CD4-positive, CD25-positive, alpha-beta regulatory T cell (primary cell): ENCODE measurements around the gene TBX15. TPM values are rescaled to one million over a fixed set of nuclear protein-coding genes. Genes with fewer than 3 reads are reported as not detected.
A peak's percentile ranks its signal among the peaks of the same experiment; 100 is the strongest.

Experiments
- ATAC-seq, 2 donors: fragments of 150-1000 bp; cut with Tn5 transposase; one replicate each; pipeline ENCODE4 v1.10.0; 2021; ENCODE audit warnings: low read depth in 2 of 2, moderate number of reproducible peaks in 2 of 2, moderate library complexity in 1 of 2
- DNase-seq, 3 donors: peaks; one replicate each; pipeline versions ENCODE4 v3.0.0 to v3.0.0-alpha.2; 2012 to 2022; ENCODE audit warnings: mixed read lengths in 1 of 3
- H3K27ac ChIP-seq: one replicate; pipeline ENCODE4 v1.7.0; 2013; ENCODE audit warnings: mild to moderate bottlenecking, low read length; ENCODE audit not compliant: insufficient read depth, poor library complexity, severe bottlenecking
- H3K27me3 ChIP-seq: one replicate; pipeline ENCODE4 v1.7.0; 2013; ENCODE audit warnings: low read length; ENCODE audit not compliant: control insufficient read depth, insufficient read depth
- H3K36me3 ChIP-seq: one replicate; pipeline ENCODE4 v1.7.0; 2013; ENCODE audit warnings: mild to moderate bottlenecking, low read length, moderate library complexity; ENCODE audit not compliant: control insufficient read depth, insufficient read depth
- H3K4me1 ChIP-seq: 2 replicates; pipeline ENCODE4 v1.7.0; 2013; ENCODE audit warnings: mild to moderate bottlenecking, low read length; ENCODE audit not compliant: insufficient read depth, control insufficient read depth, poor library complexity, severe bottlenecking
- H3K4me3 ChIP-seq: one replicate; pipeline ENCODE4 v1.7.0; 2013; ENCODE audit warnings: low read depth, mild to moderate bottlenecking, low read length, moderate library complexity
- H3K9me3 ChIP-seq, 2 experiments: 1 replicate in 1 of 2; 2 replicates in 1 of 2; pipeline ENCODE4 v1.7.0; 2013; ENCODE audit warnings: low read length in 2 of 2, mild to moderate bottlenecking in 1 of 2, moderate library complexity in 1 of 2; ENCODE audit not compliant: control insufficient read depth in 2 of 2
- H3K27ac Mint-ChIP-seq, 3 donors: one replicate each; pipeline ENCODE4 v1.8.0; 2020 to 2022; ENCODE audit warnings: mild to moderate bottlenecking in 3 of 3, mixed read lengths in 3 of 3, moderate library complexity in 2 of 3
- H3K27me3 Mint-ChIP-seq: one replicate; pipeline ENCODE4 v1.8.0; 2022; ENCODE audit warnings: mild to moderate bottlenecking, mixed read lengths
- H3K36me3 Mint-ChIP-seq: one replicate; pipeline ENCODE4 v1.8.0; 2020; ENCODE audit warnings: mixed read lengths
- H3K4me1 Mint-ChIP-seq, 4 donors: one replicate each; pipeline ENCODE4 v1.8.0; 2020 to 2022; ENCODE audit warnings: mixed read lengths in 4 of 4, mild to moderate bottlenecking in 1 of 4
- H3K4me3 Mint-ChIP-seq, 4 donors: one replicate each; pipeline ENCODE4 v1.8.0; 2020 to 2022; ENCODE audit warnings: mild to moderate bottlenecking in 4 of 4, mixed read lengths in 4 of 4, moderate library complexity in 3 of 4
- H3K9me3 Mint-ChIP-seq, 7 donors: one replicate each; pipeline ENCODE4 v1.8.0; 2020 to 2022; ENCODE audit warnings: mixed read lengths in 7 of 7, mild to moderate bottlenecking in 3 of 7, moderate library complexity in 2 of 7
- polyA plus RNA-seq, 4 donors: library from polyadenylated mRNA; unstranded; fragments of 300-500 nt; fragmentation: Illumina TruSeq; gene quantifications; one replicate each; pipeline ENCODE4 v1.2.3, GENCODE V29; 2021
- total RNA-seq: library from RNA; stranded (reverse); gene quantifications from one replicate; pipeline ENCODE4 v1.2.3, GENCODE V29; 2022

TBX15 gene
- total and polyA plus RNA-seq, 5 donors from 2014 or later, result not detected

DNA sequence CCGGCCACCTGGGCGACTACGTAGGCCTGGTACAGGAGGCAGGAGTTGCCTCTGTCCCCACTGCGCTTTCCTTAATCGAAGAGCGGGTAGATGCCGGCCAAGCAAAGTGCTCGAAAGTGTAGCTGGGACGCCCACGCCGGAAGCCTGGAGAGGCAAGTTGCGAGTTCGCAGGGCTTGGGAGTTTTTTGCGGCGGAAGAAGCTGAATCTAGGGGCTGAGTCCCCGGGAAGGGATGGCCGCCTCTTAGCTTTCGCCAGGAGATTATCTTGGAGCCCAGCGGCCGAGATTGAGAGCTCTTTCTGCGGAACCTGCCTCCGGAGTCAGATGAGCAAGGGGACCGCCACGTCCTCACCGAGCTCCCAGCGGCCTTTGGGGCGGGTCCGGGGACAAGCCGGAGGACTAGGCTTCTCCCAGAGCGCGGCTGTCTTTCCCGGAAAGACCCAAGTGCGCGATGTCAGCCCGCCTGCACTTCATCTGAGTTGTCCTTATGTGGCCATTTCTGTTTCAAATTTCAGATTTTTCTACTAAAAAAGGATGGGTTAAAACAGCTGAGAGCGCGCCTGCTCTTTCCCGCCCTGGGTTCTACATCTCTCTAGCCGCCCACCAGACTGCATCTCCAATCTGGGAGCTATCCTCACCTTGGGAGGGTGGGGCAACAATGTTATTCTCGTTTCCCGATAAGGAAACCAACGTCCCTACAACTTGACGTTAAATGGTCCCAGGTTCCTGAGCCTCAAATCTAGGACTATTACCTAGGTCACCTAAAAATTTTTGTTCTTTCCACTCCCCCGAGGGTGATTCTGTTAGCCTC, 12.4 kb upstream of the TBX15 start:
- Histone ChIP-seq H3K9me3 (no peaks in the 10 kb centered on the region), H3K4me1 (peaks cover 3% of the 10 kb centered on the region), H3K27ac (no peak overlapping the region), H3K4me3 (no peak overlapping the region), H3K36me3 (no peaks in the 10 kb centered on the region), H3K27me3 (peaks cover 41% of the 10 kb centered on the region)
- no peak for ATAC-seq
- DNase-seq, result no peak
- Mint-ChIP-seq H3K4me1 (peaks cover 0 to 21% (median under 1%) of the 10 kb centered on the region in 4 donors), H3K27ac (no peak overlapping the region), H3K27me3 (peaks cover 75% of the 10 kb centered on the region), H3K36me3 (no peaks in the 10 kb centered on the region), H3K4me3 (no peak overlapping the region), H3K9me3 (peaks cover 0 to 11% (median 0%) of the 10 kb centered on the region in 7 donors)

DNA sequence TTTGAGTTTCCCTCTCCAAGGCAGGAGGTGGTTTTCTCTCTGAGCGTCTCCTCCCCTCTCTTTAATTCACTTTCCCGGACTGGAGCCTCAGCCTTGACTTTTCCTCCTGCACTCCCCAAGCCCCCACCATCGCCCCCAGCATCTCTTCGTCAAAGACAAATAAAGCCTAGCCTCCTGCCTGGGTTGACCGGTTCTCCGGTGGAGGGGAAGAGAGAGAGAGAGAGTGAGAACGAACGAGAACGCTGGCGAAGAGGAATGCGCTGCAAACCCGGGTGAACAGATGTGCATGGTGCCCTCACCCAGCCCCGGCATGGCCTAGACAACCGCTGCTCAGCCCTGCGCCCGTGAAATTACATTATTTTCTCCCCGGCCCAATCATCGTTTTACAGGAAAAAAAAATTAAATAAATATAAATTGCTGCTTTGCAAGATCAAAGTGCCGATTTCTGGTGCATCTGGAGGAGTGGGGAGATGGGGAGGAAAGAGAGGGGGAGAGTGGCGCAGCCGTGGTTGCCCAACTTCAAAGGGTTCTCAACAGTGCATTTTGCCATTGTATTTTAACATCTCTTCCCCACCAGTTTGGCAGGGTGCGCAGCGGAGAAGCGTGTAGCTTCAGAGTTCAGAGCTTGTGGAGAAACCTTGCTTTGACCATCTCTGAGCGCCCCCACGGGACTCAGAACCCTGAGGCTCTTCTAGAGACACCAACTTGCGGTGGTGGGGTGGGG, 11.4 kb upstream of the TBX15 start:
- Histone ChIP-seq H3K4me1 (peaks cover 3% of the 10 kb centered on the region), H3K4me3 (no peak overlapping the region), H3K9me3 (no peaks in the 10 kb centered on the region), H3K27ac (no peak overlapping the region), H3K36me3 (no peaks in the 10 kb centered on the region), H3K27me3 (peaks cover 37% of the 10 kb centered on the region)
- Mint-ChIP-seq H3K4me3 (no peak overlapping the region), H3K36me3 (no peaks in the 10 kb centered on the region), H3K4me1 (peaks cover 0 to 21% (median 0%) of the 10 kb centered on the region in 4 donors), H3K27me3 (peaks cover 75% of the 10 kb centered on the region), H3K9me3 (peaks cover 0 to 11% (median 0%) of the 10 kb centered on the region in 7 donors), H3K27ac (no peak overlapping the region)
- ATAC-seq, result no peak
- DNase-seq, result no peak

DNA sequence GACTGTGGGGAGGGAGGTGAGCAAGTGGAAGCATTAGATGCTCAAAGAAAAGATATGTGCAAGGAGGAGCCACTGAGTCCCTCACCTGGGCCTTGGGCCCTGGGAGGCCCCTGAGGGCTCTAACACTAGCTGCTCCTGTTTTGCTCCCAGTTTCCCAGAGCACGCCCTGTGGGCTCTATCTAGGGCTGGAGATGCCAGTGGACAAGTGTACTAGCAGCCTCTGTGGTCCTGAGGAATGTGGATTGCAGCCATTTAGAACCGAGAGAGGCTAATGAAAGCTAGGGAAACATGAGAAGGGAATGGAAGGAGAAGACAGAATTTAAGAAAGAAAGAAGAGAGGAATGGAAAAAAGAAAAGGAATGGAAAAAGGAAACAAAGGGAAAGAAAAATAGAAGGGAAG, 10.0 kb upstream of the TBX15 start:
- Histone ChIP-seq H3K36me3 (no peaks in the 10 kb centered on the region), H3K4me1 (peaks cover 3% of the 10 kb centered on the region), H3K9me3 (no peaks in the 10 kb centered on the region), H3K27me3 (peaks cover 48% of the 10 kb centered on the region), H3K4me3 (no peak overlapping the region), H3K27ac (no peak overlapping the region)
- Mint-ChIP-seq H3K9me3 (peaks cover 0 to 6% (median 2%) of the 10 kb centered on the region in 7 donors), H3K4me1 (peaks cover 0 to 21% (median 1%) of the 10 kb centered on the region in 4 donors), H3K27ac (no peak overlapping the region), H3K36me3 (no peaks in the 10 kb centered on the region), H3K4me3 (peak overlapping the region in 1 of 4 donors; percentile 59), H3K27me3 (peaks cover 75% of the 10 kb centered on the region)
- DNase-seq (no peak), ATAC-seq (no peak)

DNA sequence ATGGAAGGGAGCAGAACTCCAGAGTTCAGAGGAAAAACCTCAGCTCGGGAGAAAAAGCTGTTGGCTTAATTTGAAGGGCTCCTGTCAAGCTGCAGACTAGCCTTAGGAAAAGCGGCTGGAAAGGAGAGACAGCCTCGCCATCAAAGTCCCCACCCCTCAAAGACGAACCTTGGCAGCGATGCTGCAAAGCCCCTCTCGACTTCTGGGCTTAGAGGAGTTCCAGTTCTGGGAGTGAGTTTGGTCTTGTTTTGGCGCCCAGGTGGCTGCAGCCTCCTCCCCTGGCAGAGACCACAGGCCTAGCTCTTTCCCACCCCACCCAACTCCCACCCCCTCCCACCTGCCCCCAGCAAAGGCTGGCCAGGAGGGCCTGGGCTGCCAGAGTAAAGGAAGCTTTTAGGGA, 9.1 kb upstream of the TBX15 start:
- Histone ChIP-seq H3K27ac (no peak overlapping the region), H3K4me1 (peaks cover 3% of the 10 kb centered on the region), H3K9me3 (no peaks in the 10 kb centered on the region), H3K4me3 (no peak overlapping the region), H3K36me3 (no peaks in the 10 kb centered on the region), H3K27me3 (peaks cover 45% of the 10 kb centered on the region)
- Mint-ChIP-seq H3K4me1 (peaks cover 0 to 19% (median 1%) of the 10 kb centered on the region in 4 donors), H3K27ac (no peak overlapping the region), H3K27me3 (peaks cover 71% of the 10 kb centered on the region), H3K4me3 (no peak overlapping the region), H3K9me3 (peaks cover 0 to 5% (median 2%) of the 10 kb centered on the region in 7 donors), H3K36me3 (no peaks in the 10 kb centered on the region)
- DNase-seq (no peak), ATAC-seq (no peak)

DNA sequence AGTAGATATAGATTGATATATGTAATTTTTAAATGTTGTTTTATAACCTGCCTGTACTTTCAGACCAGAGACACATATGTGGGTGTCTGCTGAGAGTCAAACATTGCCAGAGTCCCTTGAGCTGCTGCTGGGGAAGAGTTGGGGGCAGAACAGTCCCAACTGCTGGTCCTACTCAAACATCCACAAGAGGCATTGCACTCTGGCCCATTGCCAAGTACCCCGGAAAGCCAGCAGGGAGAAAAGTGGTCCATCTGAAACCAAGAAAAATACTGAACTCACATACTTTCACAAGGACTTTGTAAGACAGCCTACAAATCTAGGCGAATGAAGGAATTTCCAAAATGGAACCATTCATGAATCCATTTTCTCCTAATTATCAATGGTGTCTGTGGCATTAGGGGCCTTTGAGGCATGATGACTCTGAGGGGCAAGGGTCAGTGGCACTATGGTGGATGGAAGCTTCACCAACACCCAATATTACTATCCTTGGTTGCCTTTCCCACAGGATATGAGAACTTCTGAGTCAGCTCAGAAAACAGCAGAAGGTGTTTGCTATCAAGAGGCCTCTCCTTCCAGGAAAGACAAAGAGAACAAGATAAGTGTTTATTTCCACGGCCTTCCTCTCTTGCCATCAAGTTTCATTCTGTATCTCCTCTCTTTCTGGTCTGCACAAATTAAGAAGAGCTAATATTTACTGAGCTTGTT, 7.3 kb upstream of the TBX15 start:
- Mint-ChIP-seq H3K4me3 (no peak overlapping the region), H3K36me3 (no peaks in the 10 kb centered on the region), H3K9me3 (peaks cover 0 to 12% (median 2%) of the 10 kb centered on the region in 7 donors)

DNA sequence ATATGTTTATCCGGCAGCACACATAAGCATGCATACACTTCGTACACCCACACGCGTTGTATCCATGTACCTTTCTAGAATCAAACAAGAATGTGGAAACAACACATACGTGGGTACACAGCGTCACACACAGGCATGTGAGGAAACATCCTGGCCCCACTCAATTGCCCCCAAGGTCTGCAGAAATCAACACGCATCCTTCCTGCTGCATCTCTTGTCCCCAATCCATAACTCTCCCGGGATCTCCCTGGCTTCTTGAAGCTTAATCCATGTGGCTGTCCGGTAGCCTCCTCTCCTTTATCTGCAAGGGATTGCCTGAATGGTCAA, 5.5 kb upstream of the TBX15 start:
- Histone ChIP-seq H3K27ac (no peak overlapping the region), H3K9me3 (no peaks in the 10 kb centered on the region), H3K4me3 (no peak overlapping the region), H3K36me3 (no peaks in the 10 kb centered on the region), H3K4me1 (no peaks in the 10 kb centered on the region), H3K27me3 (peaks cover 58% of the 10 kb centered on the region)
- no peak for DNase-seq
- peaks cover 0 to 12% (median 2%) of the 10 kb centered on the region in 7 donors for H3K9me3 Mint-ChIP-seq
- H3K36me3 Mint-ChIP-seq, result no peaks in the 10 kb centered on the region
- peaks cover 80% of the 10 kb centered on the region for H3K27me3 Mint-ChIP-seq
- H3K4me1 Mint-ChIP-seq, result peaks cover 0 to 9% (median 1%) of the 10 kb centered on the region in 4 donors
- ATAC-seq, result no peak
- no peak overlapping the region for H3K27ac Mint-ChIP-seq
- no peak overlapping the region for H3K4me3 Mint-ChIP-seq

More for the DNA sequence above, 7.3 kb upstream of the TBX15 start:
- H3K27me3 ChIP-seq, result peaks cover 55% of the 10 kb centered on the region
- no peaks in the 10 kb centered on the region for H3K36me3 ChIP-seq
- no peak overlapping the region for H3K4me3 ChIP-seq
- H3K27ac ChIP-seq, result no peak overlapping the region
- H3K9me3 ChIP-seq, result no peaks in the 10 kb centered on the region
- DNase-seq (no peak), ATAC-seq (no peak)
- Mint-ChIP-seq H3K27ac (no peak overlapping the region), H3K4me1 (peaks cover 0 to 14% (median 1%) of the 10 kb centered on the region in 4 donors), H3K27me3 (peaks cover 83% of the 10 kb centered on the region)
- no peaks in the 10 kb centered on the region for H3K4me1 ChIP-seq

DNA sequence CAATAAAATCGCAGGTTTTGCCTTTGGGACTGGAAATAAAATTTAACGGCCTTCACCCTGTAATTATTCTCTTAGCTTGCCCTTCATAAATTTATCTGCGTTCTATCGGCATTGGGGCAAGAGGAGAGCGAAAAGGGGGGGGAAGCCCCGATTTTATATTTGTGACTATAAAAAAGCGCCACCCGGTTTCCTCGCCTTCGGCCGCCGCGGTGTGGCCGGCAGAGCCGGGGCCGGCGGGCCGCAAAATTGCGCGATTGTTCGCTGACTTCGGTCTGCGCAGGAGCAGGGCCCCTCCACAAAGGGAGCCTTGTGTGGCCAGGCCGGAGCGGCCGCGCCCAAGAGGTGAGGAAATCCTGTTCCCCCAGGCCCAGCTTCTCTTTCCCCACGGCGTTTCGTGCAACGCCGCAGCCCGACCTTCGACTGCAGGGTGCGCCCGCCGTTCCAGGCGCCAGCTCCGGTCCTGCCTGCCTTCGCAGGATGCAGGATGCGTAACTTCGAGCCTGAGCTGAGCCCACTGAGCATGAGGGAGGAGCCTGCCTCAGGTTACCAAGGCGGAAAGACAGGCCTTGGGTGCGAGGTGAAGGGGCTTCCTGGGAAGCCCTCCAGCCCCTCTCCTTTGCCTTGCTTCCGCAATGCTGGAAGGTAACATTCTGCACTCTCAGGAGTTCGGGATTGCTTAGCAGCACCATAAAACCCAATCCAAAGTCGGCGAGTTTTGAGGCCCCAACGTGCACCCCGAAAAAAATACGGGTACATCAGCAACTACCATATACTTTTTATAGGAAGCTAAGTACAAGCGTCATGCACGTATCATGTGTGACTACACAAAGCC, 4.9 kb upstream of the TBX15 start:
- Histone ChIP-seq H3K9me3 (no peaks in the 10 kb centered on the region), H3K36me3 (no peaks in the 10 kb centered on the region), H3K27ac (no peak overlapping the region), H3K4me1 (no peaks in the 10 kb centered on the region), H3K4me3 (no peak overlapping the region), H3K27me3 (peaks cover 55% of the 10 kb centered on the region)
- Mint-ChIP-seq H3K4me3 (no peak overlapping the region), H3K27me3 (peaks cover 80% of the 10 kb centered on the region), H3K36me3 (no peaks in the 10 kb centered on the region), H3K9me3 (peaks cover 0 to 11% (median 0%) of the 10 kb centered on the region in 7 donors), H3K4me1 (peaks cover 0 to 13% (median 1%) of the 10 kb centered on the region in 4 donors), H3K27ac (no peak overlapping the region)
- ATAC-seq, result no peak
- DNase-seq, result no peak
